ENCODE measurements around the gene KDM7A. TPM values are rescaled to one million over a fixed set of nuclear protein-coding genes. Genes with fewer than 3 reads are reported as not detected.

The KDM7A gene
- total RNA-seq, 1 experiment from 2014 or later = 11.7 TPM

GRCh38 chr7:140051820-140052219 is 125.0 kb downstream of the KDM7A start:
- no peak for TF ChIP-seq CTCF (conservative IDR thresholded peaks at IDR 0.05; ENCODE audit: low read depth, low read length)
- no peak for TF ChIP-seq EZH2 (IDR thresholded peaks at IDR 0.05; ENCODE audit: borderline replicate concordance, low read depth, low read length, poor library complexity, severe bottlenecking)

GRCh38 chr7:140050100-140050499 is 126.7 kb downstream of the KDM7A start:
- Histone ChIP-seq H3K4me3 (ENCODE audit: low read depth, low read length, poor library complexity, severe bottlenecking) (no peak overlapping the region), H3K4me1 (ENCODE audit: insufficient read depth, low read length, poor library complexity, severe bottlenecking) (no peaks in the 10 kb centered on the region), H3K27ac (ENCODE audit: low read depth, low read length, poor library complexity, severe bottlenecking) (no peak overlapping the region), H3K27me3 (replicated peaks; ENCODE audit: insufficient read depth, low read depth, low read length, poor library complexity) (no peaks in the 10 kb centered on the region), H3K9me3 (ENCODE audit: low read depth, low read length, poor library complexity, severe bottlenecking) (no peaks in the 10 kb centered on the region), H3K36me3 (ENCODE audit: insufficient read depth, low read length, poor library complexity, severe bottlenecking) (no peaks in the 10 kb centered on the region)
- DNase-seq (ENCODE audit: low spot score) = no peak
- intact Hi-C loops (cut with micrococcal nuclease; ENCODE audit: unreplicated experiment) = no loop called here
- no TSS peak for BruUV-seq (replicated peaks)
- CTCF ChIA-PET = no interaction called here
- no peak for TF ChIP-seq EZH2 (IDR thresholded peaks at IDR 0.05; ENCODE audit: borderline replicate concordance, low read depth, low read length, poor library complexity, severe bottlenecking)
- no peak for TF ChIP-seq CTCF (conservative IDR thresholded peaks at IDR 0.05; ENCODE audit: low read depth, low read length)
- POLR2A ChIA-PET (ENCODE audit: low non-redundant PET) = no interaction called here

More at GRCh38 chr7:140051820-140052219, 125.0 kb downstream of the KDM7A start:
- H3K27me3 ChIP-seq (replicated peaks; ENCODE audit: insufficient read depth, low read depth, low read length, poor library complexity) = no peaks in the 10 kb centered on the region
- H3K9me3 ChIP-seq (ENCODE audit: low read depth, low read length, poor library complexity, severe bottlenecking) = no peaks in the 10 kb centered on the region
- no peak for DNase-seq (ENCODE audit: low spot score)
- H3K4me1 ChIP-seq (ENCODE audit: insufficient read depth, low read length, poor library complexity, severe bottlenecking) = no peaks in the 10 kb centered on the region
- no TSS peak for BruUV-seq (replicated peaks)
- ChIA-PET POLR2A (ENCODE audit: low non-redundant PET) (no interaction called here), CTCF (no interaction called here)
- no peak overlapping the region for H3K27ac ChIP-seq (ENCODE audit: low read depth, low read length, poor library complexity, severe bottlenecking)
- H3K4me3 ChIP-seq (ENCODE audit: low read depth, low read length, poor library complexity, severe bottlenecking) = no peak overlapping the region
- H3K36me3 ChIP-seq (ENCODE audit: insufficient read depth, low read length, poor library complexity, severe bottlenecking) = no peaks in the 10 kb centered on the region
- intact Hi-C loops (cut with micrococcal nuclease; ENCODE audit: unreplicated experiment) = no loop called here

GRCh38 chr7:140049339-140050024 is 127.3 kb downstream of the KDM7A start:
- CTCF ChIA-PET = interaction anchor here (0.5 kb wide), 1 partner anchor 81 kb away, joined by 6 read pairs; no protein-coding TSS in a partner anchor
- intact Hi-C loops (cut with micrococcal nuclease; ENCODE audit: unreplicated experiment) = no loop called here
- DNase-seq (ENCODE audit: low spot score) = no peak

More at GRCh38 chr7:140049339-140050024, 127.3 kb downstream of the KDM7A start:
- no peak overlapping the region for H3K4me3 ChIP-seq (ENCODE audit: low read depth, low read length, poor library complexity, severe bottlenecking)
- no peaks in the 10 kb centered on the region for H3K27me3 ChIP-seq (replicated peaks; ENCODE audit: insufficient read depth, low read depth, low read length, poor library complexity)
- POLR2A ChIA-PET (ENCODE audit: low non-redundant PET) = no interaction called here
- no TSS peak for BruUV-seq (replicated peaks)
- no peaks in the 10 kb centered on the region for H3K4me1 ChIP-seq (ENCODE audit: insufficient read depth, low read length, poor library complexity, severe bottlenecking)
- no peaks in the 10 kb centered on the region for H3K36me3 ChIP-seq (ENCODE audit: insufficient read depth, low read length, poor library complexity, severe bottlenecking)
- no peaks in the 10 kb centered on the region for H3K9me3 ChIP-seq (ENCODE audit: low read depth, low read length, poor library complexity, severe bottlenecking)
- TF ChIP-seq EZH2 (IDR thresholded peaks at IDR 0.05; ENCODE audit: borderline replicate concordance, low read depth, low read length, poor library complexity, severe bottlenecking) = no peak
- no peak for TF ChIP-seq CTCF (conservative IDR thresholded peaks at IDR 0.05; ENCODE audit: low read depth, low read length)
- H3K27ac ChIP-seq (ENCODE audit: low read depth, low read length, poor library complexity, severe bottlenecking) = no peak overlapping the region
